NB4 (cell line): ENCODE data around the gene NUP210.

Experiments used
- DNase-seq: peaks from one replicate; pipeline ENCODE4 v3.0.0; 2010; ENCODE audit warnings: low read depth
- H3K4me3 ChIP-seq: one replicate; pipeline ENCODE4 v1.5.1; 2011; ENCODE audit warnings: mild to moderate bottlenecking, low read depth, low read length, moderate library complexity
- CTCF ChIP-seq: IDR thresholded peaks from one replicate; pipeline ENCODE4 v1.5.1; 2012; ENCODE audit warnings: low read depth, low read length
- MAX ChIP-seq: IDR thresholded peaks from 2 replicates; pipeline ENCODE4 v1.6.1; 2011; ENCODE audit warnings: low read depth, low read length
- MYC ChIP-seq: IDR thresholded peaks from 2 replicates; pipeline ENCODE4 v1.6.1; 2011; ENCODE audit warnings: low read depth, low read length
- POLR2A ChIP-seq: IDR thresholded peaks from 2 replicates; pipeline ENCODE4 v1.6.1; 2011; ENCODE audit warnings: mild to moderate bottlenecking; ENCODE audit not compliant: insufficient read length; ENCODE audit errors: extremely low read depth

The NUP210 gene

GRCh38 chr3:13325892-13326443 is 94.2 kb downstream of the NUP210 start:
- no peak for DNase-seq
- H3K4me3 ChIP-seq: no peak overlapping the region

GRCh38 chr3:13324835-13325501 is 95.2 kb downstream of the NUP210 start:
- TF ChIP-seq MYC (no peak), MAX (no peak), CTCF (no peak), POLR2A (no peak)
- DNase-seq: no peak
- no peak overlapping the region for H3K4me3 ChIP-seq

More at GRCh38 chr3:13325892-13326443, 94.2 kb downstream of the NUP210 start:
- TF ChIP-seq MYC: no peak
- no peak for TF ChIP-seq MAX
- TF ChIP-seq CTCF: no peak
- no peak for TF ChIP-seq POLR2A

GRCh38 chr3:13323822-13324221 is 96.3 kb downstream of the NUP210 start:
- DNase-seq: no peak
- no peak overlapping the region for H3K4me3 ChIP-seq
- TF ChIP-seq CTCF: no peak
- TF ChIP-seq MAX: no peak

GRCh38 chr3:13322324-13322723 is 97.8 kb downstream of the NUP210 start:
- no peak for TF ChIP-seq CTCF
- TF ChIP-seq MYC: no peak
- TF ChIP-seq POLR2A: no peak
- no peak for TF ChIP-seq MAX
- DNase-seq: no peak
- H3K4me3 ChIP-seq: no peak overlapping the region

- TF ChIP-seq MAX (no peak), POLR2A (no peak), CTCF (no peak)
- H3K4me3 ChIP-seq: no peak overlapping the region
- no peak for DNase-seq
Observed at GRCh38 chr3:13319564-13320220, 100.4 kb downstream of the NUP210 start.
